HG03108 (cell line): ENCODE measurements around the gene ZNF711.
A peak's percentile ranks its signal among the peaks of the same experiment; 100 is the strongest.
"Not testable (repeated sequence)": the region's sequence is repeated elsewhere in the genome, so short reads cannot be mapped to it uniquely, and the experiment has no call there.

Experiments used
- ATAC-seq: cut with Tn5 transposase; IDR thresholded peaks from one replicate; pipeline ENCODE4 v1.9.1; 2021; ENCODE audit warnings: moderate library complexity; ENCODE audit not compliant: unreplicated experiment

ZNF711 gene

GRCh38 chrX:85243761-85244449 lies at the start of gene ZNF711, which contains the start of gene SATL1:
Gene ZNF711, plus strand, starts transcription at chrX:85243991. Its CDS starts 3,582 bp downstream, at chrX:85247573.
Gene SATL1, minus strand, starts transcription at chrX:85243779. Its CDS starts 134,811 bp downstream, at chrX:85108968.
- no peak for ATAC-seq

- ATAC-seq, result no peak
These were observed 47.5 kb upstream of the ZNF711 start for GRCh38 chrX:85196319-85196718.

GRCh38 chrX:85203461-85203970 lies 40.3 kb upstream of the ZNF711 start:
- no peak for ATAC-seq

- no peak for ATAC-seq
These were observed 29.8 kb upstream of the ZNF711 start for GRCh38 chrX:85213792-85214530.

GRCh38 chrX:85215946-85216345 lies 27.8 kb upstream of the ZNF711 start:
- ATAC-seq, result no peak

DNA sequence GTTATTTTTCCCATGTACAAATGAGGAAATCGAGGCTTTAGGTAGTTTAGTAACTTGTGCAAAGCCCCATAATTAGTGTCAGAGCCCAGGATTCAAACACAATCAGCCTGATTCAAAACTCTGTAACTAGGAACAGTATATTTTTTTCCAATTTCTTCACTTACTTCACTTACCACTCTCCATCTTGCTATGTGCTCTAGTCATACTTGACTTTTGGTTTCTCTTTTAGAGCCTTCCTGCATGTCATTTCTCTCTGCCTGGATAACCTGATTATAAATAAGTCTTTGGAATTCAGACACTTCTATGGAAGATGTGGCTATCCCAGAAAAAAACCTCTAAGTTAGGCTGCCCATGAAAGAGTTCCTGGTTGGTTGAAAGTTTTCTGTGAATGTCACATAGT lies 22.4 kb upstream of the ZNF711 start:
- ATAC-seq, result no peak

GRCh38 chrX:85223359-85223758 lies 20.4 kb upstream of the ZNF711 start:
- ATAC-seq, result no peak

DNA sequence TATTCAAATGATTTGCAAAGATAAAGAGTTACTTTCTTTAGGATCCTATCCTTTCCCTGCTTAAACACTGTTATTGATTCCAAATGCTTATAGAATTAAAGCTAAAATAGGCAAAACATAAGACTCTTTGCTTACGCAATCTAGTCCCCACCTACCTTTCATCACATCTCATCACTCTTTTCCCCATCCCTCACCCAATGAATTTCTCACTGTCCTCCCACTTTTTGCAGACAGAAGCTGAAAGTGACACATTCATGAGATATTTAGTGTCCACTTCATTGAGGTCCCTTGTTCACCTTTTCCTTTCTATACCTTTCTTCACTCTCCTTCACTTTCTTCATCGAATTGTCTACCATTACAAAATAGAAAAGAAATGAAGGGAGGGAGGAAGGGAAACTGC lies 636 bp upstream of the ZNF711 start:
- ATAC-seq, result no peak

DNA sequence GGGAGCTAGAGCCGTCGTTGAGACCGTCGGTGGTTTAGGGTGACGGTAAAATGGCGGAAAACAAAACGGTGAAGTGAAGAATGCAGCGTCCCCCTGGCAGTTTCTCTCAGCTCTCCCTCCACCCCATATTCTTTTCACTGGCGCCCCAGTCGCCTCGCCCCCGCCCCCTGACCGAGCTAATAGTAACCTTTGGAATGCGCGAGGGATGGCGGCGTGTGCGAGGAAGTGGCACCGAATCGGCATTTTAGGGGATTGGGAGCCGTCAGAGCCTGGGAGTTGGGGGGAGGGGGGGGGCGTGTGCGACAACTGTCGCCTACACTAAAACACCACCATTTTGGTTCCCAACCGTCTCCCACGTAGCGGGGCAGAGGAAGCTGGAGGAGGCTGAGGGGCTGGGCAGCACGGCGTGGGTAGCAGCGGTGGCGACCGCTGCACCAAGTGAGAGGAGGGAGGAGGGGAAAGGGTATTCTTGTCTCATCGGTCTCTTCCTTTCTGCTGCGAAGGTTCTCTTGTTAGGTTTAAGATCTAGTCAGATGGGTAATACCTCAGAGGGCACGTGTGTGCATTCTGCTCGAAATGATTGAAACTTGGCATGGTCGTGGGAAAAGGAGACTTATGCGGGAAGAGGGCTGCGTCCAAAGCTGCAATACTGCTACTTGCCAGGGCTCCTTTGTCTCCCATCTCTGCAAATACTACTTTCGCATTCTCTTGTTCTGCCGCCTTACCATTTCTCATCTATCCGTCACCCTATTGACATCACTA lies 840 bp downstream of the ZNF711 start:
- no peak for ATAC-seq

- not testable (repeated sequence) for ATAC-seq
These were observed 41.5 kb downstream of the ZNF711 start for GRCh38 chrX:85285286-85285685.

DNA sequence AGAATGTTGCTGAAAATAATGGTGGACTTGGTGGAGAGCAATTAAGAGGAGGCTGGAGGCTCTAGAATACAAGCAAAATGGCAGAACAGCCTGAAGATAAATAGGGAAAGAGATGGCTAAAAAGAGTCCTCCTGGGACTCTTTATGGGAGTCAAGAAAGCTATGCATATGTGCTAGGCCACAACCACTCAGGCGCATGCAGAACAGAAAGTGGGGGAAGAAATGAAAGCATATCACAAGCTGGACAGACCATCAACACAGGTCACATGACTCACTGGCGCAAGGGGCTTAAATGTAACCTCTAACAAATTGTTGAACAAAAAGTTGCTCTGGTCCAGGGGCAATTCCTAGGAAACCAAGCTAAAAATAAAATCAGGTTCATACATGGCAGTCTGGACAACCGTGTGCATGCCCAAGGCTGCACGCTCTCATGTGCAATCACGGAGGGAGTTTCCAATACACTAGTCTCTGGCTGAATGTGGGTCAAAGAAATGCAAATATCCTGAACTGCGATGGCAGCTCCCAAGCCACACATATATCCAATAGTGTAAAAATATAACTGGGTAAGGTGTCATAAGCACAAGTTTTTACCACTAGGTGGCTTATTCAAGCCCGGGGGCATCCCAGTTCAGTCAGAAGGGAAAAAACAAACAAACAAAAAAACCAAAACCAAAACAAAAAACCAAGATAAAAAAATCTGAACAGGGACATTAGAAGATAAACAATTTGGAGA lies 45.4 kb downstream of the ZNF711 start:
- no peak for ATAC-seq

- ATAC-seq, result peak; percentile 54
These were observed 59.8 kb downstream of the ZNF711 start for GRCh38 chrX:85303544-85303943.

GRCh38 chrX:85309717-85310116 lies 65.9 kb downstream of the ZNF711 start:
- ATAC-seq, result no peak

- not testable (repeated sequence) for ATAC-seq
These were observed 67.6 kb downstream of the ZNF711 start for GRCh38 chrX:85311348-85311747.
